Measurements from ENCODE around the gene ACTR8.

Gene ACTR8

DNA sequence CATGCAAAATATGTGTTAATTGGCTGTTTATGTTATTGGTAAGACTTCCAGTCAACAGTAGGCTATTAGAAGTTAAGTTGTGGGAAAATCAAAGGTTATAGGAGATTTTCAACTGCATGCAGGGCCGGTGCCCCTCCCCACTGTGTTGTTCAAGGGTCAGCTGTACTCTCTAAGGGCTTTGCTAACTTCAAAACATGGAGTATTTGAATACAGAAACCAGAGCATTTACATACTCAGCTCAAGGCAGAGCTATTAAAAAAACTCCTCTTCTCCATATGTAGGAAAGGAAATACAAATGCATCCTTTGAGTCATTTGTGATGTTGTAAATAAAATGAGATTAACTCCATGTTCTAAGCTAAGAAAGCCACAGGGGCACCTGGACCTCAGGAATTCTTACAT is 18.8 kb downstream of the ACTR8 start:
- no peak for DNase-seq

DNA sequence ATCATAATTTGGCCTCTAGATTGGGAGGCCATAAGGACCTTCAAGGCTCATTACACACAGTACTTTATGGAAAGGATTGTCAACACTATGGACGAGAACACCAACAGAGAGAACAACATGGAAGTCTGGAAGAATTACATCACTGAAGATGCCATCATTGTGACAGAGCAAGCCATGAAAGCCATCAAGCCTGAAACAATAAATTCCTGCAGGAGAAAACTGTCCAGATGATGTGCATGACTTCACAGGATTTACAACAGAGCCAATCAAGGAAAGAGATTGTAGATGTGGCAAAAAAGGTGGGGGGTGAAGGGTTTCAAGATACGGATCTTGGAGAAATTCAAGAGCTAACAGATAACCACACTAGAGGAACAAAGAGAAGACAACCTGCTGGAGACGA is 19.7 kb downstream of the ACTR8 start:
- no peak for DNase-seq

DNA sequence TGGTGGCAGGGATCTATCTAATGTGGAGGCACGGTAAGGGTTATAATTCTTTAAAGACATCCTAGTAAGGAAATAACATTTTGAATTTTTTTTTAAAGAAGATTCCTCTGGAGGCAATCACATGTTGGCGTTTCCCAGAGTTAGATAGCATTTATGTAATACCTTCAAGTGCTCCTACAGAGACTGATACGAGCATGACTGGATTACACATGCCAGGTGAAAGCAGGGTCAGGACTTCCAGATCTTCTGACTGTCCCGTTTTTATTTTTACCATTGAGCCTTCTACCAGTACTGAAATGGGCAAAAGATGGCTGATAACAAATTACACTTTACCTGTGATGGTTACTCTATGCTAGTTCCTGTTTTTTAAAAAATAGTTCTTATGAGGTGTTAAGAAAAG is 21.8 kb downstream of the ACTR8 start:
- no peak for DNase-seq

DNA sequence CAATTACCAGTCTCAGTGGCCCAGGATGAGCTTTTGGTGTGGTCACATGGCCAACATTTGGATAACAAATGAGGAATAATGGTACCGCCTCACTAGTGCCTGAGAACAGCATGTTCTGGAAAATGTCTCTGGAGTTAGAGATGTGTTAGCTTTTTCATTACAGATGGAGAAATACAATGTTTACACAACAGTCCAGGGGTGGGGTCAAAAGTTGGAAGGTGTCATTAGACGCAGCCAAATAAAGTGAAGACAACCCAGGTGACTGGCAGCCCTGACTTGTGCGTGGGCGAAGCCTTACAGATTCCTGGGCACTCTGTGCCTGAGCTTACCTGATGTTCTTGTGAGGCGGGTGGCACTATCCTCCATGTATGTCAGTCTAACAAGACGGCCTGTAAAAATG is 22.8 kb downstream of the ACTR8 start:
- no peak for DNase-seq

DNA sequence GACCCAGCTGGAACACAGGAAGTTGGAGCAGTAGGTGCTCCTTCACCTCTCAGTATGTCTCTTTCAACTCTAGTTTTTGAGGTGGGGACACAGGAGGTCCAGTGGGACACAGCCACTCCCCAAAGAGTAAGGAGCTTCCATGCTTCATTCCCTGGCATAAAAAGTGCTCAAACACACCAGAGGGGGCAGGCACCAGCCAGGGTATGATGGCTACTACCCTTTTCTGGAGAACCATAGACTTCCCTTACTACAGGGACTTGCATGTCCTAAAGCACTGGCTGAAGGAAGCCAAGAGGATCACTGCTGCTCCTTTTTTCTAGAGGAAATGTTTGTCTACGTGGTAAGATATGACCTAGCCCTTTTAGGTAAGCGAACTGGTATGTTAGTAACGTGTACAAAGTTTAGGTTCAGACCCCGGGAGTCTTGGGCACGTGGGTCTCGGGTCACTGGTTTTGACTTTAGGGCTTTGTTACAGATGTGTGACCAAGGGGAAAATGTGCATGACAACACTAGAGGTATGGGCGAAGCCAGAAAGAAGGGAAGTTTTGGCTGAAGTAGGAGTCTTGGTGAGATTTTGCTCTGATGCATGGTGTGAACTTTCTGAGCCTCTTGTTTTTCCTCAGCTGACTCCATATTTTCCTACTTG is 23.7 kb downstream of the ACTR8 start:
- no peak for DNase-seq

DNA sequence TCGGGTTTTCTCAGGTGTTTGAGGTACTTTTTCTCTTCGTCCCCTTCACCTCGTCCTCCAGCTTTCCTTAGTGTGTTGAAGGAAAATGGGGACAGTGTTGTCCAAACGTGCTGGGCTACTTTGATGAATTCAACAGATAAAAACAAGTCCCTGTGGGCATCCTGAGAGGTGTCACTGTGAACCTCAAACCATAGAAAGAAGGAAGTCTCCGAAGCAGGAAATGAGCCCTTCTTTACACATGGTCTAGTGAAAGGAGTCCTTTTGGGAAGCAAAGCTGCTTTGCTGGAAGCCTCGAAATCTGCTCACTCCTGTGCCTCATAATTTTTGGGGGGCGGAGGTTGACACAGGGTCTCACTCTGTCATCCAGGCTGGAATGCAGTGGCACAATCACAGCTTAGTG is 25.0 kb downstream of the ACTR8 start:
- DNase-seq = no peak

DNA sequence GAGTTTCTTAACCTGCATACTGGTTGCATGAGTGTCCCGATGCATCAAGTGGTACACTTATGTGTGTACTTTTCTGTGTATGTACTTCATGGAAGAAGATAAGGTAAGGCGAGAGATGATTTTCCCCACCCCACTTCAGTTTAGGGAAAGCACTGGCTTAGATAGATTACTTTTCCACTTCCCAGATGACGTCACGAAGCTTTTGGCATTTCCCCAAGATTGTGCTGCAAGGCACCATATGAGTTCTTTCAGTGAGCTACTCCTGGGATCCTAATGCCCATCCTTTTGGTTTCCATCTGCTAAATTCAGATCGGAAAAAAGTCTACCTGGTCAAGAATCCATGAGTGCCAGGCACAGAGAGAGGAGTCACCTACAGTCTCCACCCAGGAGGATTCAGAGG is 31.1 kb downstream of the ACTR8 start:
- DNase-seq = no peak

- no peak for DNase-seq
Observed at GRCh38 chr3:53849916-53850315, 32.0 kb downstream of the ACTR8 start.

GRCh38 chr3:53846851-53847155 is 35.1 kb downstream of the ACTR8 start:
- no peak for DNase-seq

GRCh38 chr3:53846134-53846850 is 35.7 kb downstream of the ACTR8 start, which contains the start of the genes CHDH and IL17RB:
CHDH (minus strand) TSS chr3:53846419; CDS start chr3:53824008, 22,411 bp downstream.
IL17RB (plus strand) TSS chr3:53846568; CDS start chr3:53846589, 21 bp downstream.
- no peak for DNase-seq

- no peak for DNase-seq
Observed at GRCh38 chr3:53845881-53846133, 36.1 kb downstream of the ACTR8 start.

GRCh38 chr3:53845103-53845880 is 36.7 kb downstream of the ACTR8 start:
- no peak for DNase-seq

GRCh38 chr3:53844262-53845102 is 37.5 kb downstream of the ACTR8 start:
- DNase-seq = no peak

DNA sequence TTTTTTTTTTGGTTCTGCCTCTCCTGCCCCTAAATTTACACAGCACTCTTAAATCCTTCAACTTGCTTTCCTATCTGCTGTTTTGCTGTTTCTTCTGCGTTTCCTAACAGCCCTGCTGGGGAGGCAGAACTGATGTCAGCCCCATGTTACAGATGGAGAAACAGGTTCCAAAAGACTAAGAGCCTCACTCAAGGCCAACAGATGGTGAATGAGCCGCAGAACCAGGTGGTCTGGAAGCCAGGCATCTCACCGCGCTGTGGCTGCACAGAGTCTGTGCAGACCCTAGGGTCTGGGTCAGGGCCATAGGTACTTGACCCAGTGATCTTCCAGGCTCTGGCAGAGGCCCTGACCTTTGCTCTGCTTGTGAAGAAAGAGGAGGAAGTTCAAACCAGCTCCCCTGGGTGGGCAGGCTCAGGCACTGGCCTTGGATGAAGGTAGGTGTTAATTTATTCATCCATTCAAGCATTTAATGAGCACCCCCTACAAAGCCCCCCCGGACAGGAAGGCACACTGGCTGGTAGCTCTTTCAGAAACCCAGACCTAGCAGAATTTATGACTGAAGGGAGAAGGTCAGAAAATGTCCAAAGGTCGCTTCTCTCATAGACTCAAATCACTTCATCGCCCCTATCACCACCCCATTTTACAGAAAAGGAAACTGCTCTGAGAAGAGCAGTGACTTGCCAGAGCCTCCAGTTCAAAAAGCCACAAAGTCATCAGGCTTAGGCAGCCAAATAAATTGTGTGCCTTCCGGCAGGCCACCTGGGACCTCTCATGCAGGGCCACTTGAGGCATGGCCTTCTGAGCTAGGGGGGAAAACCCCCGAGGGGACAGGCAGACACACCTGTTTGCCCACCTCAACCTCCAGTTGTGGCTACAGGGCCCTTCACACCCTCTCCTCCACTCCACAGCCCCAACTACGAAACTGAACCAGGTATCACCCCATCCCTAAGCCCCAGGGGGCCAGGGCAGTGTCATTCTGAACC is 38.5 kb downstream of the ACTR8 start:
- no peak for DNase-seq

- no peak for DNase-seq
Observed at GRCh38 chr3:53842436-53843194, 39.3 kb downstream of the ACTR8 start.

- DNase-seq = no peak
Observed at GRCh38 chr3:53841296-53841695, 40.7 kb downstream of the ACTR8 start.

- DNase-seq = no peak
Observed at GRCh38 chr3:53837331-53837730, 44.6 kb downstream of the ACTR8 start.

- DNase-seq = no peak
Observed at GRCh38 chr3:53836084-53836872, 45.7 kb downstream of the ACTR8 start.

GRCh38 chr3:53835257-53835656 is 46.7 kb downstream of the ACTR8 start:
- DNase-seq = no peak

- DNase-seq = no peak
Observed at GRCh38 chr3:53834429-53835095, 47.4 kb downstream of the ACTR8 start.
